NB4 (cell line): ENCODE measurements around the gene BTBD16.

Source experiments
- MYC ChIP-seq: IDR thresholded peaks from 2 replicates; pipeline ENCODE4 v1.6.1; 2011; ENCODE audit warnings: low read depth, low read length
- POLR2A ChIP-seq: IDR thresholded peaks from 2 replicates; pipeline ENCODE4 v1.6.1; 2011; ENCODE audit warnings: mild to moderate bottlenecking; ENCODE audit not compliant: insufficient read length; ENCODE audit errors: extremely low read depth
- TF ChIP-seq, protein P1 (sequence below): IDR thresholded peaks from one replicate; pipeline ENCODE4 v1.5.1; 2012; ENCODE audit warnings: low read depth, low read length
- TF ChIP-seq, protein P2 (sequence below): IDR thresholded peaks from 2 replicates; pipeline ENCODE4 v1.6.1; 2011; ENCODE audit warnings: low read depth, low read length

- TF ChIP-seq, protein P1, sequence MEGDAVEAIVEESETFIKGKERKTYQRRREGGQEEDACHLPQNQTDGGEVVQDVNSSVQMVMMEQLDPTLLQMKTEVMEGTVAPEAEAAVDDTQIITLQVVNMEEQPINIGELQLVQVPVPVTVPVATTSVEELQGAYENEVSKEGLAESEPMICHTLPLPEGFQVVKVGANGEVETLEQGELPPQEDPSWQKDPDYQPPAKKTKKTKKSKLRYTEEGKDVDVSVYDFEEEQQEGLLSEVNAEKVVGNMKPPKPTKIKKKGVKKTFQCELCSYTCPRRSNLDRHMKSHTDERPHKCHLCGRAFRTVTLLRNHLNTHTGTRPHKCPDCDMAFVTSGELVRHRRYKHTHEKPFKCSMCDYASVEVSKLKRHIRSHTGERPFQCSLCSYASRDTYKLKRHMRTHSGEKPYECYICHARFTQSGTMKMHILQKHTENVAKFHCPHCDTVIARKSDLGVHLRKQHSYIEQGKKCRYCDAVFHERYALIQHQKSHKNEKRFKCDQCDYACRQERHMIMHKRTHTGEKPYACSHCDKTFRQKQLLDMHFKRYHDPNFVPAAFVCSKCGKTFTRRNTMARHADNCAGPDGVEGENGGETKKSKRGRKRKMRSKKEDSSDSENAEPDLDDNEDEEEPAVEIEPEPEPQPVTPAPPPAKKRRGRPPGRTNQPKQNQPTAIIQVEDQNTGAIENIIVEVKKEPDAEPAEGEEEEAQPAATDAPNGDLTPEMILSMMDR = no peak
- TF ChIP-seq, protein P2, sequence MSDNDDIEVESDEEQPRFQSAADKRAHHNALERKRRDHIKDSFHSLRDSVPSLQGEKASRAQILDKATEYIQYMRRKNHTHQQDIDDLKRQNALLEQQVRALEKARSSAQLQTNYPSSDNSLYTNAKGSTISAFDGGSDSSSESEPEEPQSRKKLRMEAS = no peak
- TF ChIP-seq POLR2A (no peak), MYC (no peak)
Measured at GRCh38 chr10:122245897-122246296, 25.2 kb upstream of the BTBD16 start.
